ENCODE measurements around the gene AIP.
"Not testable (repeated sequence)": the region's sequence is repeated elsewhere in the genome, so short reads cannot be mapped to it uniquely, and the experiment has no call there.

GRCh38 chr11:67477344-67478050, 5.3 kb upstream of the AIP start:
- TF ChIP-seq CTCF (conservative IDR thresholded peaks at IDR 0.05; ENCODE audit: low read length); EZH2phosphoT487 (IDR thresholded peaks at IDR 0.05; ENCODE audit: borderline replicate concordance): not testable (repeated sequence)

Measured in Loucy (cell line).